Measurements from ENCODE around the gene MICAL1.

MICAL1 gene

GRCh38 chr6:109396046-109396718 is 59.4 kb downstream of the MICAL1 start:
- TF ChIP-seq REST (IDR thresholded peaks at IDR 0.05; ENCODE audit: insufficient replicate concordance, low read depth) = no peak
- DNase-seq (ENCODE audit: low read depth in 1 of 2, low spot score in 1 of 2) = no peak
- H3K27ac ChIP-seq (replicated peaks) = no peak overlapping the region
- no peaks in the 10 kb centered on the region for H3K27me3 ChIP-seq (ENCODE audit: insufficient read depth, poor library complexity, severe bottlenecking)
- H3K4me3 ChIP-seq (replicated peaks; ENCODE audit: insufficient read depth, low read length) = no peak overlapping the region
